Keratinocyte (primary cell): ENCODE data around the gene C11orf24.

Experiments
- EZH2 ChIP-seq: IDR thresholded peaks from one replicate; pipeline ENCODE4 v1.6.1; 2012; ENCODE audit warnings: inconsistent platforms, mild to moderate bottlenecking, low read length, moderate library complexity
- TF ChIP-seq, protein P1 (sequence below), 3 experiments: IDR thresholded peaks in 1 of 3; conservative IDR thresholded peaks in 1 of 3; optimal IDR thresholded peaks in 1 of 3; 2 replicates in 2 of 3; 3 replicates in 1 of 3; pipeline versions ENCODE3 to v1.5.1; 2011; ENCODE audit warnings: low read length in 3 of 3, mild to moderate bottlenecking in 3 of 3, moderate library complexity in 2 of 3, control low read depth in 1 of 3, inconsistent platforms in 1 of 3; ENCODE audit not compliant: insufficient read depth in 2 of 3; ENCODE audit errors: extremely low read depth in 1 of 3

GRCh38 chr11:68260484-68260883 is 11.3 kb downstream of the C11orf24 start:
- TF ChIP-seq, protein P1, sequence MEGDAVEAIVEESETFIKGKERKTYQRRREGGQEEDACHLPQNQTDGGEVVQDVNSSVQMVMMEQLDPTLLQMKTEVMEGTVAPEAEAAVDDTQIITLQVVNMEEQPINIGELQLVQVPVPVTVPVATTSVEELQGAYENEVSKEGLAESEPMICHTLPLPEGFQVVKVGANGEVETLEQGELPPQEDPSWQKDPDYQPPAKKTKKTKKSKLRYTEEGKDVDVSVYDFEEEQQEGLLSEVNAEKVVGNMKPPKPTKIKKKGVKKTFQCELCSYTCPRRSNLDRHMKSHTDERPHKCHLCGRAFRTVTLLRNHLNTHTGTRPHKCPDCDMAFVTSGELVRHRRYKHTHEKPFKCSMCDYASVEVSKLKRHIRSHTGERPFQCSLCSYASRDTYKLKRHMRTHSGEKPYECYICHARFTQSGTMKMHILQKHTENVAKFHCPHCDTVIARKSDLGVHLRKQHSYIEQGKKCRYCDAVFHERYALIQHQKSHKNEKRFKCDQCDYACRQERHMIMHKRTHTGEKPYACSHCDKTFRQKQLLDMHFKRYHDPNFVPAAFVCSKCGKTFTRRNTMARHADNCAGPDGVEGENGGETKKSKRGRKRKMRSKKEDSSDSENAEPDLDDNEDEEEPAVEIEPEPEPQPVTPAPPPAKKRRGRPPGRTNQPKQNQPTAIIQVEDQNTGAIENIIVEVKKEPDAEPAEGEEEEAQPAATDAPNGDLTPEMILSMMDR (optimal IDR thresholded peaks at IDR 0.05 in 1 of 3, IDR thresholded peaks at IDR 0.05 in 1 of 3, conservative IDR thresholded peaks at IDR 0.05 in 1 of 3; ENCODE audit: extremely low read depth in 1 of 3, insufficient read depth in 2 of 3, low read length in 3 of 3), result no peak
- TF ChIP-seq EZH2, result no peak
